Measurements from ENCODE around the gene NXF3.

- TF ChIP-seq CTCF (conservative IDR thresholded peaks at IDR 0.05) (no peak), EZH2 (IDR thresholded peaks at IDR 0.05; ENCODE audit: low read depth) (no peak)
These were observed 7.5 kb upstream of the NXF3 start for GRCh38 chrX:103100484-103100883.
